Activated CD8-positive, alpha-beta T cell treated with anti-CD3 and anti-CD28 coated beads, Interleukin-2, amount 10 ng/mL, durations not matched to agents 7 days and 5 days (primary cell): ENCODE measurements around the gene SAMD10. TPM values are rescaled to one million over a fixed set of nuclear protein-coding genes. Genes with fewer than 3 reads are reported as not detected.
"Not testable (repeated sequence)": the region's sequence is repeated elsewhere in the genome, so short reads cannot be mapped to it uniquely, and the experiment has no call there.

ENCODE experiments used
- ATAC-seq: fragments of 150-1000 bp; cut with Tn5 transposase; one replicate; pipeline ENCODE4 v1.10.0; 2021; ENCODE audit warnings: moderate library complexity
- CTCF ChIA-PET: fragments of 350-600 bp; sonication (Branson Sonifier 250); formaldehyde crosslinking; loops from one replicate; lab custom pipeline; 2021; ENCODE audit warnings: antibody characterized with exemption; lab: Charles Lee
- POLR2A ChIA-PET: fragments of 350-600 bp; sonication (Branson Sonifier 250); formaldehyde crosslinking; loops from one replicate; lab custom pipeline; 2021; ENCODE audit warnings: antibody characterized with exemption; lab: Charles Lee
- DNase-seq: peaks from one replicate; pipeline ENCODE4 v3.0.0-alpha.2; 2020
- H3K27ac Mint-ChIP-seq: one replicate; pipeline ENCODE4 v1.8.0; 2021; ENCODE audit warnings: mild to moderate bottlenecking, mixed read lengths
- H3K27me3 Mint-ChIP-seq: one replicate; pipeline ENCODE4 v1.8.0; 2021; ENCODE audit warnings: low read depth, mixed read lengths
- H3K36me3 Mint-ChIP-seq: one replicate; pipeline ENCODE4 v1.8.0; 2021; ENCODE audit warnings: low read depth, mixed read lengths
- H3K4me1 Mint-ChIP-seq: one replicate; pipeline ENCODE4 v1.8.0; 2021; ENCODE audit warnings: low read depth, mixed read lengths
- H3K4me3 Mint-ChIP-seq: one replicate; pipeline ENCODE4 v1.8.0; 2021; ENCODE audit warnings: mild to moderate bottlenecking, mixed read lengths
- H3K9me3 Mint-ChIP-seq: one replicate; pipeline ENCODE4 v1.8.0; 2022; ENCODE audit warnings: mixed read lengths; ENCODE audit not compliant: insufficient read depth
- total RNA-seq, 2 experiments: library from RNA; stranded (reverse); gene quantifications; one replicate each; pipeline ENCODE4 v1.2.3, GENCODE V29; 2021

SAMD10 gene
- total RNA-seq, 2 experiments from 2014 or later: 12.0 to 12.5 TPM

DNA sequence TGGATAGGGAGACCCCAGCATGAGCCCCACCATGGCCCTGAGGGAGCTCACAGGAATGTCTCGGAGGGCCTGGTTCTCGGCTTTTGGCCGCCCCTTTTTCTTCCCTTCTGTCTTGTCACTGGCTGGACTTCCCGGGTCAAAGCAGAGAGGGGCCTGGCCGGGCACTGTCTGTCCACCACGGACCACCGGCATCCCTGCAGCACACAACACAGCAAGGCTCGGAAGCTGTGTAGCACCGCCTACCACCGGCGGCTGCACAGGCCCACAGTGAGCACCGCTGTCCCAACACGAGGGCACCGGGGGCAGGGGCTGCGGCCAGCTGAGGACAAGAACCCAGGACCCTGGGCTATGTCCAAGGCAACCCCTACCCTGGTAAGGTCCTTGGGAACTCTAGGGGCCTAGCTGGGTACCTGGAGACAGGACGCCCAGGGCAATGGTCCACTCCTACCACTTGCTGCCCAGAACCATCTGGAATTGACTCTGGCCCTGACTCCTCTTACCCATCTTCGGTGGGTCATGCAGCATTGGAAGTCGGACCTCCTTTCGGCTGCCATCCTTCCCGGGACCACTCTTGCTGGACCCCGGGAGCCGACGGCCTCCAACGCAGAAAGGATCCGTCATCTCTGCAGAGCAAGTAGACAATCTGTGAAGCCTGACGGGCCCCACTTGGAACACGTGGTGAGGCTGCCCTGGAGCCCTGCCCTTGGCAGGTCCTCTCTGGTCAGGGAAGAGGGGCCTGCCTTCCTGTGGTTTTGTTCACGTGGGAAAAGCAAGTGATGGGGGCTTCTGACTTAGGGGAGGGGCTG lies 11.9 kb downstream of the SAMD10 start:
- peaks cover 22% of the 10 kb centered on the region for H3K36me3 Mint-ChIP-seq
- peaks cover 19% of the 10 kb centered on the region for H3K4me1 Mint-ChIP-seq
- no peak overlapping the region for H3K4me3 Mint-ChIP-seq
- POLR2A ChIA-PET: interaction anchor here (0.6 to 1.4 kb wide), 3 partner anchors 11 to 44 kb away, joined by 3 to 5 read pairs (median 4); partner anchors contain the start of gene UCKL1
- H3K27me3 Mint-ChIP-seq: no peaks in the 10 kb centered on the region
- no peak overlapping the region for H3K27ac Mint-ChIP-seq
- DNase-seq: no peak
- CTCF ChIA-PET: interaction anchor here (1.3 to 1.9 kb wide), 2 partner anchors 10 to 13 kb away, joined by 3 to 6 read pairs; partner anchors contain the start of gene PRPF6
- no peak for ATAC-seq
- H3K9me3 Mint-ChIP-seq: no peaks in the 10 kb centered on the region

DNA sequence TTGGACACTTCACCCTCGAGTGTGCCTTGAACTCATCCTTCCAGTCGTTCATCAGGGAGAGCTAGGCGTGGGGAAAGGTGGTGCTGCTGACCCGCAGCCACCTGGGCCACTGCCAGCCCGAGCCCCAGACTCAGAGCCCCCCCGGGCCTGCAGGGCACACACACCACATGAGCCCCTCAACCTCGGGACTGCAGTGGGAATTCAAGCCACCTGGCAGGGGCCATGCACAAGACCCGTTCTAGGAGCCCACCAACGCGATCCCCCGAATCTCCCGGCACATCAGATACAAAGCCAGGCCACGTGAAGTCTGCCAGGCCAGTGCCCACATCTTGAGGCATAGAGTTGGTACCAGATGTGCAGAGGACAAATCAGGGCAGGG lies 12.5 kb downstream of the SAMD10 start:
- CTCF ChIA-PET: no interaction called here
- peaks cover 15% of the 10 kb centered on the region for H3K4me1 Mint-ChIP-seq
- H3K36me3 Mint-ChIP-seq: peaks cover 22% of the 10 kb centered on the region
- no peak overlapping the region for H3K4me3 Mint-ChIP-seq
- ATAC-seq (no peak), DNase-seq (no peak)
- POLR2A ChIA-PET: no interaction called here
- H3K27me3 Mint-ChIP-seq: no peaks in the 10 kb centered on the region
- H3K9me3 Mint-ChIP-seq: no peaks in the 10 kb centered on the region
- no peak overlapping the region for H3K27ac Mint-ChIP-seq

DNA sequence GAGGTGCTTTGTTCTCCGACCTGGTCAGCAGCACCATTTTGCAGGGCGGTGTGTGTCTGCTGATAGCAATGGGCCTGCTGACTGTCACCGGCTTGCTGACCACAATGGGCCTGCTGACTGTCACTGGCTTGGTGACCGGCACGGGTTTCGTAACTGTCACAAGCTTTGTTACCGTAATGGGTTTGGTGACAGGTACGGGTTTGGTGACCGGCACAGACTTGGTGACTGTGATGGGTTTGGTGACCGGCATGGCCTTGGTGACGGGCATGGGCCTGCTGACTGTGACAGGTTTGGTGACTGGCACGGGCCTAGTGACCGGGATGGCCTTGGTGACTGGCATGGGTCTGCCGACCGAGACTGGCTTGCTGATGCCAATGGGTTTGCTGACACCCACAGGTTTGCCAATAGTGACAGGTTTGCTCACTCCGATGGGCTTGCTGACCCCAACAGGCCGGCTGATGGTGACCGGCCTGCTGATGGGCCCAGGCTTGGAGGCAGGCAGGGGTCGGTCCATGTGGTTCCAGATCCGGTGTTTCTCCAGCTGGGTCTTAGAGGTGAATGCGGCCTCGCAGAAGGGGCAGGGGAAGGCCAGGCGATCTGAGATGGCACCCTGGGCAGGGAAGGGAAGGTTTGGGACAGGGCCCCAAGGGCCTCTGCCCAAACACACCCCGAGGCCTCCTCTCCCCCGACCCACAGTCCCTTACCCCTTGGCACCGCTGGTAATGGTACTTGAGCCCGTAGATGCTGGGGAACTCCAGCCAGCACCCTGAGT lies 13.1 kb downstream of the SAMD10 start:
- DNase-seq (no peak), ATAC-seq (no peak)
- Mint-ChIP-seq H3K36me3 (peaks cover 25% of the 10 kb centered on the region), H3K4me3 (no peak overlapping the region), H3K27me3 (no peaks in the 10 kb centered on the region), H3K9me3 (no peaks in the 10 kb centered on the region), H3K4me1 (peaks cover 15% of the 10 kb centered on the region), H3K27ac (no peak overlapping the region)
- ChIA-PET CTCF (no interaction called here), POLR2A (no interaction called here)

GRCh38 chr20:63964412-63964811 lies 15.0 kb downstream of the SAMD10 start:
- Mint-ChIP-seq H3K27ac (no peak overlapping the region), H3K9me3 (no peaks in the 10 kb centered on the region), H3K27me3 (no peaks in the 10 kb centered on the region), H3K4me3 (no peak overlapping the region), H3K36me3 (peaks cover 26% of the 10 kb centered on the region), H3K4me1 (peaks cover 10% of the 10 kb centered on the region)
- ATAC-seq (no peak), DNase-seq (no peak)
- POLR2A ChIA-PET: no interaction called here
- CTCF ChIA-PET: no interaction called here

DNA sequence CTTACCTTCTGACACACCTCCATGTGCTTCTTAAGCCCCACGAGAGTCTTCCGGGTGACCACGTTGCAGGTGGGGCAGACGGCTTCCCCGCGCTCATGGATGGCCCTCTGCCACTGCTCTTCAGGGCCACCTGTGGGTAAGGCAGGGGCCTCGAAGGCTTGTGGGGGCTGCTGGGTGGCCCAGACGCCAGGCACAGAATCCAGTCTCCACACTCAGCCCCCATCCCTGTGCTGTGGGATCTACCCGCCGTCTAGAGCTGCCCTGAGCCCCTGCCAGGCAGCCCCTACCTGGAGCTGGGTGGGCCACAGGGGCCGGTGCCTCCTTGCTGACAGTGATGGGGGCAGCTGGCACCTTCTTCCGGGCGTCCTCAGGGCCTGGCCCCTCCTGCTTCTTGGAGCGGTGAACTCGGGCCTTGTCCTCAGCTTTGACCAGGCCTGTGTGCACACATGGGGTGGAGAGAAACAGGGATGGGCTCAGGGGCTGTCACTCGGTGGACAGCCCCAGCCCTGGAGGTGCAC lies 15.6 kb downstream of the SAMD10 start:
- DNase-seq (no peak), ATAC-seq (no peak)
- CTCF ChIA-PET: no interaction called here
- H3K36me3 Mint-ChIP-seq: peaks cover 26% of the 10 kb centered on the region
- H3K4me1 Mint-ChIP-seq: peaks cover 8% of the 10 kb centered on the region
- POLR2A ChIA-PET: no interaction called here
- H3K27me3 Mint-ChIP-seq: no peaks in the 10 kb centered on the region
- H3K9me3 Mint-ChIP-seq: no peaks in the 10 kb centered on the region
- no peak overlapping the region for H3K4me3 Mint-ChIP-seq
- no peak overlapping the region for H3K27ac Mint-ChIP-seq

DNA sequence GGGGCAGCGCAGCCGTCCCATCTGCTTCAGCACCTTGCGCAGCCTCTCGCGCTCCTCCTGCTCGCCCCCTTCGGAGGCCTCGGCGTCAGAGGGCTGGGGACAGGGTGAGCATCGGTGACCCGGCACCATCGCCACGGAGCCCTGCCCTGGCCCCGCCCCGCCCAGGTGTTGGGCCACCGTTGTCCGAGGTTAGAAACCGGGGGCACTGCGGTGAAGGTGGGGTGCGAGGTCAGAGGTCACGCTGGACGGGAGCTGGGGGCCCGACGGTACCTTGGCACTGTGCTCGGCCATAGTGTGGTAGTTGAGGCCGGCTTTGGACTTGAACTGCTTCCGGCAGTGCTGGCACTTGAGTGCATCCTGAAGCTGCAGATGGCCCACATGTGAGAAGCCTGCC lies 16.1 kb downstream of the SAMD10 start:
- DNase-seq: no peak

GRCh38 chr20:63962426-63963347 lies 16.8 kb downstream of the SAMD10 start:
- no peak overlapping the region for H3K27ac Mint-ChIP-seq
- no peak for ATAC-seq
- peaks cover 19% of the 10 kb centered on the region for H3K36me3 Mint-ChIP-seq
- H3K9me3 Mint-ChIP-seq: no peaks in the 10 kb centered on the region
- H3K4me1 Mint-ChIP-seq: peaks cover 8% of the 10 kb centered on the region
- no peak overlapping the region for H3K4me3 Mint-ChIP-seq
- no peaks in the 10 kb centered on the region for H3K27me3 Mint-ChIP-seq
- CTCF ChIA-PET: interaction anchor here (1.1 kb wide), 1 partner anchor 11 kb away, joined by 3 read pairs; no protein-coding TSS in a partner anchor
- no peak for DNase-seq
- POLR2A ChIA-PET: no interaction called here

More for the DNA sequence above, 16.1 kb downstream of the SAMD10 start:
- POLR2A ChIA-PET: no interaction called here
- Mint-ChIP-seq H3K4me1 (peaks cover 5% of the 10 kb centered on the region), H3K36me3 (peaks cover 24% of the 10 kb centered on the region), H3K27ac (no peak overlapping the region), H3K4me3 (no peak overlapping the region), H3K9me3 (no peaks in the 10 kb centered on the region), H3K27me3 (no peaks in the 10 kb centered on the region)
- no peak for ATAC-seq
- CTCF ChIA-PET: no interaction called here

DNA sequence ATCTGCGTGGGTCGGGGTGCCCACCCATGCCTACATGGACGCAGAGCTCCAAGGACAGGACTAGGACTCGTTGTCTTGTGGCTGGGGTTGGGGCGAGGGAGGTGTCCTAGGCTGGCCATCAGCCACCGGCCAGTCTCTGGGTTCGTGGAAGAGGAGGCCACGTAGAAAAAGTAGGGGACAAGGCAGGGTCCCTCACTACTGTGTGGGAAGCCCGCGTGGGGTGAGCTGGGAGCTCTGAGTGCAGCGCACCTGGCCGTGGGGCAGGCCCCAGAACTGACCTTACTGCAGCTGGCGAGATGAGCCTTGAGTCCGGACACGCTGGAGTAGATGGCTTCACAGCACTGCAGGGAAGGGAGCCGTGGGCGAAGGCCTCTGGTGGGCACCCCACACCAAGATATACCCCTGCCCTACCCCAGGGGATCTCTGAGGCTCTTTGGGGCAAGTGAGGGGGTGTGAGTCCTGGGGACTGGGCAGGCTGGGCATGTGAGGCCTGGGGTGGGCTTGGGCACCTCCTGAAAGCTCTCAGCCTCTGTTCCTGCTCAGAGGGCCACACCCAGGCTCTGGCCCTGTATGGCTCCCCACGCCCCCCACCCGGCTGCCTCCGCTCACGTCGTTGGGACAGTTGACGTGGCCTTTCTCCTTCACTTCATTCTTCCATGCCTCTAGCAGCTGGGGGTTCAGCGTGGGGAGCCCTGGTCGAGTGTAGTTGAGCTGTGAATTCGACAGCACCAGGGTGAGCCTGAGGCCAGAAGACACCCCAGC lies 17.6 kb downstream of the SAMD10 start:
- peaks cover 15% of the 10 kb centered on the region for H3K4me1 Mint-ChIP-seq
- H3K4me3 Mint-ChIP-seq: no peak overlapping the region
- H3K36me3 Mint-ChIP-seq: peaks cover 16% of the 10 kb centered on the region
- no peaks in the 10 kb centered on the region for H3K27me3 Mint-ChIP-seq
- no peaks in the 10 kb centered on the region for H3K9me3 Mint-ChIP-seq
- CTCF ChIA-PET: interaction anchor here (1.1 kb wide), 1 partner anchor 12 kb away, joined by 3 read pairs; no protein-coding TSS in a partner anchor
- H3K27ac Mint-ChIP-seq: no peak overlapping the region
- no peak for DNase-seq
- ATAC-seq: no peak
- POLR2A ChIA-PET: no interaction called here

GRCh38 chr20:63960654-63961621 lies 18.5 kb downstream of the SAMD10 start:
- H3K4me3 Mint-ChIP-seq: not testable (repeated sequence)

GRCh38 chr20:63959699-63960075 lies 19.8 kb downstream of the SAMD10 start:
- no peak for DNase-seq
- ChIA-PET POLR2A (interaction anchor here (1.2 kb wide), 1 partner anchor 385 kb away, joined by 3 read pairs; the partner anchor contains the start of gene HELZ2), CTCF (no interaction called here)
- H3K4me3 Mint-ChIP-seq: no peak overlapping the region
- H3K27me3 Mint-ChIP-seq: no peaks in the 10 kb centered on the region
- no peak for ATAC-seq
- no peak overlapping the region for H3K27ac Mint-ChIP-seq
- H3K4me1 Mint-ChIP-seq: peaks cover 23% of the 10 kb centered on the region
- no peaks in the 10 kb centered on the region for H3K9me3 Mint-ChIP-seq
- peaks cover 9% of the 10 kb centered on the region for H3K36me3 Mint-ChIP-seq

More at GRCh38 chr20:63960654-63961621, 18.5 kb downstream of the SAMD10 start:
- CTCF ChIA-PET, ATAC-seq, H3K9me3 Mint-ChIP-seq, H3K27me3 Mint-ChIP-seq, H3K27ac Mint-ChIP-seq, H3K36me3 Mint-ChIP-seq, DNase-seq: not testable (repeated sequence)
- POLR2A ChIA-PET: interaction anchor here (1.2 kb wide), 1 partner anchor 387 kb away, joined by 3 read pairs; the partner anchor contains the start of gene HELZ2
- H3K4me1 Mint-ChIP-seq: peaks cover 17% of the 10 kb centered on the region
